Measurements from ENCODE around the gene DRD4. TPM values are rescaled to one million over a fixed set of nuclear protein-coding genes. Genes with fewer than 3 reads are reported as not detected.
"Not testable (repeated sequence)": the region's sequence is repeated elsewhere in the genome, so short reads cannot be mapped to it uniquely, and the experiment has no call there.

The DRD4 gene
- total and polyA plus RNA-seq, 9 of the 15 experiments (the other 6 are each of a cell fraction or from before 2014, with no cell fraction given): 0.04 to 0.95 (median 0.21) TPM; not detected in 5

- POLR2A ChIA-PET: interaction anchor here (1.6 kb wide), 1 partner anchor 17 kb away, joined by 7 read pairs; no protein-coding TSS in a partner anchor
- H2AFZ ChIP-seq (ENCODE audit: low read depth, low read length); H3K9me3 ChIP-seq (replicated peaks; ENCODE audit: control insufficient read depth, insufficient read depth, low read depth, low read length); H3K9me1 ChIP-seq (ENCODE audit: control insufficient read depth, insufficient read depth, low read length); BruUV-seq (replicated peaks); H3K27me3 ChIP-seq (ENCODE audit: control insufficient read depth in 2 of 2, insufficient read depth in 2 of 2, low read length in 2 of 2); H3K4me3 ChIP-seq; H4K20me1 ChIP-seq (replicated peaks; ENCODE audit: control insufficient read depth, insufficient read depth, low read length); FAIRE-seq; H3K27ac ChIP-seq (ENCODE audit: extremely low read depth, low read depth, low read length); DNase-seq (ENCODE audit: extremely low read depth in 1 of 4, low spot score in 3 of 4); CTCF ChIA-PET (ENCODE audit: low intra/inter-chr PET ratio); H3K9ac ChIP-seq (ENCODE audit: insufficient read depth in 1 of 2, low read depth in 2 of 2, low read length in 2 of 2); H3K4me2 ChIP-seq (ENCODE audit: insufficient read depth, low read length); ATAC-seq; in situ Hi-C loops (cut with MboI): not testable (repeated sequence)
- WGBS (ENCODE audit: insufficient coverage, low coverage, missing lambda C conversion rate): 94% methylated on average over 3 of the region's 3 CpGs
- Histone ChIP-seq H3K4me1 (replicated peaks in 1 of 2; ENCODE audit: control insufficient read depth in 2 of 2, insufficient read depth in 2 of 2, low read length in 2 of 2) (peaks cover 25 to 52% of the 10 kb centered on the region in 2 experiments), H3K79me2 (ENCODE audit: control insufficient read depth, insufficient read depth, low read length) (peaks cover 61% of the 10 kb centered on the region), H3K36me3 (ENCODE audit: control insufficient read depth, insufficient read depth, low read length) (peaks cover 58% of the 10 kb centered on the region; the same call in 2 of the 3 replicates)
- TF ChIP-seq HNRNPK (IDR thresholded peaks at IDR 0.05; ENCODE audit: low read depth, low read length, poor library complexity, severe bottlenecking): peak; percentile 52
- intact Hi-C loops (cut with micrococcal nuclease): loop anchor here (10.0 kb wide), 1 partner anchor 135 kb away; no protein-coding TSS in a partner anchor
These were observed 53.2 kb downstream of the DRD4 start for GRCh38 chr11:690244-690643.

Other genes with a start within 250 kb of the DRD4 start
Only the 7 nearest of the 27 such genes appear.
- gene PHRF1, start 60.8 kb upstream of the DRD4 start, total RNA-seq (2014; rRNA removed): 20.4 and 28.6 TPM in 2 replicates
- gene PHRF1, start 60.8 kb upstream of the DRD4 start, total RNA-seq (2014; rRNA removed; fragmentation: Illumina TruSeq; extraction: Trizol): 4.2 and 4.9 TPM in 2 replicates
- 17.4 and 19.1 TPM in 2 replicates for gene PHRF1, start 60.8 kb upstream of the DRD4 start, total RNA-seq (2015; rRNA removed; fragmentation: Illumina TruSeq; extraction: Trizol)
- 34.5 and 37.2 TPM in 2 replicates for gene PHRF1, start 60.8 kb upstream of the DRD4 start, total RNA-seq (2021)
- 7.5 and 10.5 TPM in 2 replicates for gene PHRF1, start 60.8 kb upstream of the DRD4 start, polyA plus RNA-seq (2011; rRNA removed)
- gene PHRF1, start 60.8 kb upstream of the DRD4 start, polyA plus RNA-seq (2014; fragmentation: Illumina TruSeq; extraction: Trizol): 7.7 and 14.5 TPM in 2 replicates
- gene PHRF1, start 60.8 kb upstream of the DRD4 start, polyA plus RNA-seq (2014; fragmentation: Nextera tagmentation; extraction: Ambion mirVana): under 1 TPM; 0.07 to 0.18 TPM
- gene PHRF1, start 60.8 kb upstream of the DRD4 start, polyA plus RNA-seq (2014; rRNA removed): 16.9 and 19.9 TPM in 2 replicates
- gene IRF7, start 21.3 kb upstream of the DRD4 start, total RNA-seq (2014; rRNA removed): 3.7 and 8.3 TPM in 2 replicates
- 0.29 TPM in 1 of 2 replicates, not detected in the other for gene IRF7, start 21.3 kb upstream of the DRD4 start, total RNA-seq (2014; rRNA removed; fragmentation: Illumina TruSeq; extraction: Trizol)
- 2.0 and 2.2 TPM in 2 replicates for gene IRF7, start 21.3 kb upstream of the DRD4 start, total RNA-seq (2015; rRNA removed; fragmentation: Illumina TruSeq; extraction: Trizol)
- 6.5 and 7.6 TPM in 2 replicates for gene IRF7, start 21.3 kb upstream of the DRD4 start, total RNA-seq (2021)
- gene IRF7, start 21.3 kb upstream of the DRD4 start, polyA plus RNA-seq (2011; rRNA removed): 1.8 and 3.5 TPM in 2 replicates
- gene IRF7, start 21.3 kb upstream of the DRD4 start, polyA plus RNA-seq (2014; fragmentation: Illumina TruSeq; extraction: Trizol): 0.64 and 2.2 TPM in 2 replicates
- gene IRF7, start 21.3 kb upstream of the DRD4 start, polyA plus RNA-seq (2014; fragmentation: Nextera tagmentation; extraction: Ambion mirVana): under 1 TPM; 0.27 to 0.48 TPM
- gene IRF7, start 21.3 kb upstream of the DRD4 start, polyA plus RNA-seq (2014; rRNA removed): 3.8 and 7.4 TPM in 2 replicates
- gene CDHR5, start 12.3 kb upstream of the DRD4 start, total RNA-seq (2014; rRNA removed): not detected in 2 replicates
- not detected in 2 replicates for gene CDHR5, start 12.3 kb upstream of the DRD4 start, total RNA-seq (2014; rRNA removed; fragmentation: Illumina TruSeq; extraction: Trizol)
- not detected in 2 replicates for gene CDHR5, start 12.3 kb upstream of the DRD4 start, total RNA-seq (2015; rRNA removed; fragmentation: Illumina TruSeq; extraction: Trizol)
- 0.16 TPM in 1 of 2 replicates, not detected in the other for gene CDHR5, start 12.3 kb upstream of the DRD4 start, total RNA-seq (2021)
- gene CDHR5, start 12.3 kb upstream of the DRD4 start, polyA plus RNA-seq (2011; rRNA removed): not detected in 2 replicates
- gene CDHR5, start 12.3 kb upstream of the DRD4 start, polyA plus RNA-seq (2014; fragmentation: Illumina TruSeq; extraction: Trizol): not detected in 2 replicates
- gene CDHR5, start 12.3 kb upstream of the DRD4 start, polyA plus RNA-seq (2014; fragmentation: Nextera tagmentation; extraction: Ambion mirVana): not detected
- not detected in 2 replicates for gene CDHR5, start 12.3 kb upstream of the DRD4 start, polyA plus RNA-seq (2014; rRNA removed)
- not detected in 2 replicates for gene SCT, start 10.1 kb upstream of the DRD4 start, total RNA-seq (2014; rRNA removed)
- not detected in 2 replicates for gene SCT, start 10.1 kb upstream of the DRD4 start, total RNA-seq (2014; rRNA removed; fragmentation: Illumina TruSeq; extraction: Trizol)
- gene SCT, start 10.1 kb upstream of the DRD4 start, total RNA-seq (2015; rRNA removed; fragmentation: Illumina TruSeq; extraction: Trizol): not detected in 2 replicates
- not detected in 2 replicates for gene SCT, start 10.1 kb upstream of the DRD4 start, total RNA-seq (2021)
- gene SCT, start 10.1 kb upstream of the DRD4 start, polyA plus RNA-seq (2011; rRNA removed): not detected in 2 replicates
- gene SCT, start 10.1 kb upstream of the DRD4 start, polyA plus RNA-seq (2014; fragmentation: Illumina TruSeq; extraction: Trizol): not detected in 2 replicates
- gene SCT, start 10.1 kb upstream of the DRD4 start, polyA plus RNA-seq (2014; fragmentation: Nextera tagmentation; extraction: Ambion mirVana): not detected
- gene SCT, start 10.1 kb upstream of the DRD4 start, polyA plus RNA-seq (2014; rRNA removed): not detected in 2 replicates
- 46.9 and 58.7 TPM in 2 replicates for gene DEAF1, start 58.0 kb downstream of the DRD4 start, total RNA-seq (2014; rRNA removed)
- 13.3 and 20.4 TPM in 2 replicates for gene DEAF1, start 58.0 kb downstream of the DRD4 start, total RNA-seq (2014; rRNA removed; fragmentation: Illumina TruSeq; extraction: Trizol)
- gene DEAF1, start 58.0 kb downstream of the DRD4 start, total RNA-seq (2015; rRNA removed; fragmentation: Illumina TruSeq; extraction: Trizol): 26.8 and 27.3 TPM in 2 replicates
- gene DEAF1, start 58.0 kb downstream of the DRD4 start, total RNA-seq (2021): 64.2 and 69.1 TPM in 2 replicates
- 27.5 and 39.1 TPM in 2 replicates for gene DEAF1, start 58.0 kb downstream of the DRD4 start, polyA plus RNA-seq (2011; rRNA removed)
- gene DEAF1, start 58.0 kb downstream of the DRD4 start, polyA plus RNA-seq (2014; fragmentation: Illumina TruSeq; extraction: Trizol): 26.3 and 33.7 TPM in 2 replicates
- gene DEAF1, start 58.0 kb downstream of the DRD4 start, polyA plus RNA-seq (2014; fragmentation: Nextera tagmentation; extraction: Ambion mirVana): 1 to 10 TPM; 2.0 to 3.6 TPM
- 52.7 and 62.6 TPM in 2 replicates for gene DEAF1, start 58.0 kb downstream of the DRD4 start, polyA plus RNA-seq (2014; rRNA removed)
- gene TMEM80, start 58.5 kb downstream of the DRD4 start, total RNA-seq (2014; rRNA removed): 16.9 and 18.4 TPM in 2 replicates
- gene TMEM80, start 58.5 kb downstream of the DRD4 start, total RNA-seq (2014; rRNA removed; fragmentation: Illumina TruSeq; extraction: Trizol): 9.4 and 11.0 TPM in 2 replicates
- gene TMEM80, start 58.5 kb downstream of the DRD4 start, total RNA-seq (2015; rRNA removed; fragmentation: Illumina TruSeq; extraction: Trizol): 7.8 and 8.8 TPM in 2 replicates
- 14.2 and 14.6 TPM in 2 replicates for gene TMEM80, start 58.5 kb downstream of the DRD4 start, total RNA-seq (2021)
- gene TMEM80, start 58.5 kb downstream of the DRD4 start, polyA plus RNA-seq (2011; rRNA removed): 26.3 and 30.1 TPM in 2 replicates
- gene TMEM80, start 58.5 kb downstream of the DRD4 start, polyA plus RNA-seq (2014; fragmentation: Illumina TruSeq; extraction: Trizol): 12.4 and 14.1 TPM in 2 replicates
- 1 to 10 TPM; 5.1 to 6.3 TPM for gene TMEM80, start 58.5 kb downstream of the DRD4 start, polyA plus RNA-seq (2014; fragmentation: Nextera tagmentation; extraction: Ambion mirVana)
- 25.1 and 38.3 TPM in 2 replicates for gene TMEM80, start 58.5 kb downstream of the DRD4 start, polyA plus RNA-seq (2014; rRNA removed)
- 13.1 and 17.0 TPM in 2 replicates for gene EPS8L2, start 69.0 kb downstream of the DRD4 start, total RNA-seq (2014; rRNA removed)
- 2.5 and 3.7 TPM in 2 replicates for gene EPS8L2, start 69.0 kb downstream of the DRD4 start, total RNA-seq (2014; rRNA removed; fragmentation: Illumina TruSeq; extraction: Trizol)
- 3.1 and 3.8 TPM in 2 replicates for gene EPS8L2, start 69.0 kb downstream of the DRD4 start, total RNA-seq (2015; rRNA removed; fragmentation: Illumina TruSeq; extraction: Trizol)
- 8.6 and 10.4 TPM in 2 replicates for gene EPS8L2, start 69.0 kb downstream of the DRD4 start, total RNA-seq (2021)
- 12.2 and 19.8 TPM in 2 replicates for gene EPS8L2, start 69.0 kb downstream of the DRD4 start, polyA plus RNA-seq (2011; rRNA removed)
- gene EPS8L2, start 69.0 kb downstream of the DRD4 start, polyA plus RNA-seq (2014; fragmentation: Illumina TruSeq; extraction: Trizol): 3.3 and 5.9 TPM in 2 replicates
- gene EPS8L2, start 69.0 kb downstream of the DRD4 start, polyA plus RNA-seq (2014; fragmentation: Nextera tagmentation; extraction: Ambion mirVana): 1 to 10 TPM in 1 of 2 experiments, under 1 TPM in 1; 0.75 to 1.2 TPM
- gene EPS8L2, start 69.0 kb downstream of the DRD4 start, polyA plus RNA-seq (2014; rRNA removed): 10.4 and 16.3 TPM in 2 replicates